Skeletal muscle tissue (tissue), 4 donors: ENCODE data around the gene FAM163A. TPM values are rescaled to one million over a fixed set of nuclear protein-coding genes. Genes with fewer than 3 reads are reported as not detected.

Experiments used
- H3K27ac ChIP-seq: one replicate; pipeline ENCODE4 v1.7.0; 2013; ENCODE audit warnings: mild to moderate bottlenecking, low read depth, low read length, inconsistent platforms
- H3K27me3 ChIP-seq, 3 donors: one replicate each; pipeline ENCODE4 v1.7.0; 2013; ENCODE audit warnings: low read length in 3 of 3; ENCODE audit not compliant: control insufficient read depth in 3 of 3, insufficient read depth in 3 of 3
- H3K36me3 ChIP-seq, 3 donors: one replicate each; pipeline ENCODE4 v1.7.0; 2013; ENCODE audit warnings: low read length in 3 of 3; ENCODE audit not compliant: control insufficient read depth in 3 of 3, insufficient read depth in 3 of 3
- H3K4me1 ChIP-seq, 3 donors: one replicate each; pipeline ENCODE4 v1.7.0; 2013; ENCODE audit warnings: low read length in 3 of 3, mild to moderate bottlenecking in 3 of 3; ENCODE audit not compliant: control insufficient read depth in 3 of 3, insufficient read depth in 3 of 3
- H3K4me3 ChIP-seq, 3 donors: one replicate each; pipeline ENCODE4 v1.7.0; 2013; ENCODE audit warnings: low read length in 3 of 3
- H3K9ac ChIP-seq, 3 donors: one replicate each; pipeline ENCODE4 v1.7.0; 2013; ENCODE audit warnings: low read length in 3 of 3, mild to moderate bottlenecking in 3 of 3, moderate library complexity in 2 of 3, low read depth in 1 of 3
- H3K9me3 ChIP-seq, 3 donors: one replicate each; pipeline ENCODE4 v1.7.0; 2013; ENCODE audit warnings: low read length in 3 of 3; ENCODE audit not compliant: control insufficient read depth in 3 of 3
- total RNA-seq: library from RNA; depleted of rRNA; stranded (reverse); fragments of >200 nt; gene quantifications from one replicate; pipeline ENCODE4 v1.2.3, GENCODE V29; 2014
- donor health status: Osteomylitis.

Gene FAM163A
- total RNA-seq, 1 donor from 2014 or later: under 0.01 TPM

GRCh38 chr1:179719272-179719671, 23.8 kb upstream of the FAM163A start:
- H3K4me1 ChIP-seq: no peaks in the 10 kb centered on the region
- no peaks in the 10 kb centered on the region for H3K27me3 ChIP-seq
- no peak overlapping the region for H3K9ac ChIP-seq
- no peaks in the 10 kb centered on the region for H3K36me3 ChIP-seq
- H3K9me3 ChIP-seq: peaks cover 0 to 25% (median 2%) of the 10 kb centered on the region in 3 donors
- H3K4me3 ChIP-seq: no peak overlapping the region
- H3K27ac ChIP-seq: no peak overlapping the region

DNA sequence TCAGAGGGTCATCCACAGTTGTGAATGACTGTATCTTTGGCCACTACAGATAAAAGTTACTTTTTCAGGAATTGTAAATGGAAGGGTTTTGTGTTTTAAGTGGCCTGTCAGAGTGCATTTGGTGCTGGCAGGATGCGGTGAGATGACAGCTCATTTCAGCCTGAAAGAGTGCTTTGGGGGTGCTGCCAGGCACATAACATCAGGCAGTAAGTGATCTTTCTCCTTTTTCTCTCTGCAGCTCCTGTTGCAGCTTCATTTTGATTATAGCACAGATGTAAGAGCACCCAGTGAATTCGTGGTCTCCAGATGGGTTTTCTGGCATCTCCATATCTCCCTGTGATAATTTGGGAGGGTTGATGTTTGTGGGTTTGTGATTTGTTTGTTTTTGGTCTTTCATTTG, 14.8 kb upstream of the FAM163A start:
- Histone ChIP-seq H3K4me3 (no peak overlapping the region), H3K9me3 (no peaks in the 10 kb centered on the region), H3K9ac (no peak overlapping the region), H3K36me3 (no peaks in the 10 kb centered on the region), H3K27ac (no peak overlapping the region), H3K4me1 (no peaks in the 10 kb centered on the region), H3K27me3 (peaks cover 0 to 8% (median 7%) of the 10 kb centered on the region in 3 donors)

- no peak overlapping the region for H3K9ac ChIP-seq
- no peaks in the 10 kb centered on the region for H3K4me1 ChIP-seq
- H3K4me3 ChIP-seq: no peak overlapping the region
- H3K27ac ChIP-seq: no peak overlapping the region
- no peaks in the 10 kb centered on the region for H3K36me3 ChIP-seq
- no peaks in the 10 kb centered on the region for H3K9me3 ChIP-seq
- peaks cover 0 to 8% (median 7%) of the 10 kb centered on the region in 3 donors for H3K27me3 ChIP-seq
Observed at GRCh38 chr1:179729881-179730280, 13.2 kb upstream of the FAM163A start.

- H3K4me1 ChIP-seq: no peaks in the 10 kb centered on the region
Observed at GRCh38 chr1:179731643-179732042, 11.4 kb upstream of the FAM163A start.

DNA sequence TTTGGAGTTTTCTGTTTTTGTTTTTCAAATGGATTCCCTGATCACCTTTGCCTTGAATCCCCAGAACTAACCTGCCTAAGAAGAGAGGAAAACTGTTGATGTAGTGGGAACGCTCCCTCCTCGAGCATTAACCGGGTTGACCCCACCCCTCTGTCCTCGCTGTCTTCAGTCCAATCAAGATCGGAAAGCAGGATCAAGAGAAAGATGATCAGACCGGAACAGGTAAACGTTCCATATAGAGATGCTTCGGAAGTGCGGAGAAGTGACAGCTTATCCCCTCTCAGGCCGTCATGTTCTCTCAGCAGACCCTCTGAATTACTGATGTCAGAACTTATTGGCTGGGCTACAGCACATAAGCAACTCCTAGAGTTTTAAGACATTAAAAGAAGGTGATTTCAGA, 800 bp upstream of the FAM163A start:
- Histone ChIP-seq H3K4me3 (peak overlapping the region in 1 of 3 donors; percentile 7), H3K9me3 (no peaks in the 10 kb centered on the region), H3K4me1 (peaks cover 0 to 8% (median 8%) of the 10 kb centered on the region in 3 donors), H3K27me3 (peaks cover 44 to 56% (median 55%) of the 10 kb centered on the region in 3 donors), H3K9ac (no peak overlapping the region), H3K27ac (no peak overlapping the region), H3K36me3 (no peaks in the 10 kb centered on the region)

More at GRCh38 chr1:179731643-179732042, 11.4 kb upstream of the FAM163A start:
- Histone ChIP-seq H3K9me3 (no peaks in the 10 kb centered on the region), H3K27ac (no peak overlapping the region), H3K9ac (no peak overlapping the region), H3K27me3 (peaks cover 0 to 8% (median 7%) of the 10 kb centered on the region in 3 donors), H3K4me3 (no peak overlapping the region), H3K36me3 (no peaks in the 10 kb centered on the region)

DNA sequence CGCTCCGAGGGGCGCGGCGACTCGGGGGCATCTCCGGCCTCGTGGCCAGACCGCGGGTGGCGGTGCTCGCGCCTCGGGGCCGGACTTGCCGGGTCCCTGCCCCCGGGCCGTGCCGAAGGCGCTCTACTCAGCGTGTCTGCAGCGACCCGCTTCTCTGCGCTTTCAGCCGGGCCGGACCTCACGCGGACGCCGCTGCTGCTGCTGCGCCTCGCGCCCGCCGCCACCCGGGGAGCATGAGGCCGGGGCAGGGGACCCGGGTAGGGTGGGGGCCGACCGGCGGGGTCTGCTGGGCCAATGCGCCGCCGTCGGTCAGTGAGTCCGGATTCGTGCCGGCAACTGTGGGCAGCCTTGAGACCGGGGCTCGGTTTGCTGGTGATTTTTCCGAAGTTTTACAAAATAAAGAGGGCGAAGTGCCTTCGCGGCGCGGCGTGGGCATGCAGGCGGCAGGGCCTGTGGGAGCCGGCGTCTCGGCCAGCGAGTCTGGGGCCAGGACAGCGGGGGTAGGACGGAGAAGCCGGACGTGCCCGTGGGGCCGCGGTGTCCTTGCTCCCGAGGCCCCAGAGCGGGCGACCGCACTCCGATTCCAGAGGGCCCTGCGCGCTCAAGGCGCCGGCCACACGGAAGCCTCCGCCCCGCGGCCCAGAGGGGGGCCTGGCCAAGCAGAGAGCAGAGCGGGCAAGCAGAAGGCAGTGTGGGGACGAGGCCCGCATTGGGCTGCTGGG, 749 bp downstream of the FAM163A start:
- Histone ChIP-seq H3K4me1 (peaks cover 0 to 8% (median 8%) of the 10 kb centered on the region in 3 donors), H3K27me3 (peaks cover 53 to 56% (median 55%) of the 10 kb centered on the region in 3 donors), H3K9ac (no peak overlapping the region), H3K9me3 (no peaks in the 10 kb centered on the region), H3K4me3 (no peak overlapping the region), H3K36me3 (no peaks in the 10 kb centered on the region), H3K27ac (no peak overlapping the region)

DNA sequence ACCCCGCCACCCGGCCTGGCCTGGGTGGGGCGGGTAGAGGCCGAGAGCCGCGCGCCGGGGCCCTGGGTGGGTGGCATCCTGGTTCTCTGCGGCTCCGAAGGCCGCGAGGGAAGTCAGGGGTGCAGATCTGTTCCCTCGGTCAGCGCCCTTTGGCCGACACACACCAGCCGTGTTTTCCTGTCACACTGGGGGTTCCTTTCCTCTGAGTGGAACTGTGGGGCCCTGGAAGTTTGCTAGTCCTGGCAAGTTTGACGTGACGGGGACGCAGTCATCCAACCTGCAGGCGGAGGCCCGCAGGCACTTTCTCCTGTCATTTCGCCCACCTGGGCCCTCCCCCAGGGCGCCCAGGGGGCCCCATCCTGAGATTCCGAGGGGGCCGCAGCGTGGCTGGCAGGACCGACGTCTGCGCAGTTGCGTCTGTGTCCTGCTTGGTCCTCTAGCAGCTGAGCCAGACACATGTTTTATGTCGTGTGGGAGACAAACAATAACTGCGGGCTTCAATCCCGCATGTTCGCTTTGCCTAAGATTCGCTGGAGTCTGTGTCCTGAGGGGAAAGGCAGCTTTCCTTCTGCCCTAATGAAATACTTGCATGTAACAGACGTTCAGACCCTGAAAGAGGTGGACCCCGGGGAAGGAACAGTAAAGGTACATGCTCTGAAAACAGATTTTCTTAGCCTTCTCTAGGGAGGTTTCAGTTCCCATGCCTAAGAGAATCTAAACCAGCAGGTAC, 1.5 kb downstream of the FAM163A start:
- Histone ChIP-seq H3K4me3 (no peak overlapping the region), H3K27me3 (peaks cover 53 to 56% (median 54%) of the 10 kb centered on the region in 3 donors), H3K36me3 (no peaks in the 10 kb centered on the region), H3K27ac (no peak overlapping the region), H3K9ac (no peak overlapping the region), H3K9me3 (no peaks in the 10 kb centered on the region), H3K4me1 (peaks cover 0 to 8% (median 8%) of the 10 kb centered on the region in 3 donors)

- Histone ChIP-seq H3K4me1 (peaks cover 0 to 8% (median 8%) of the 10 kb centered on the region in 3 donors), H3K9ac (no peak overlapping the region), H3K27me3 (peaks cover 48 to 52% (median 49%) of the 10 kb centered on the region in 3 donors), H3K36me3 (no peaks in the 10 kb centered on the region), H3K27ac (no peak overlapping the region), H3K4me3 (no peak overlapping the region), H3K9me3 (no peaks in the 10 kb centered on the region)
Observed at GRCh38 chr1:179745131-179745611, 2.1 kb downstream of the FAM163A start.

- Histone ChIP-seq H3K4me3 (no peak overlapping the region), H3K36me3 (no peaks in the 10 kb centered on the region), H3K9me3 (no peaks in the 10 kb centered on the region), H3K9ac (no peak overlapping the region), H3K4me1 (peaks cover 0 to 8% (median 8%) of the 10 kb centered on the region in 3 donors), H3K27me3 (peaks cover 46 to 49% (median 47%) of the 10 kb centered on the region in 3 donors), H3K27ac (no peak overlapping the region)
Observed at GRCh38 chr1:179745743-179746142, 2.7 kb downstream of the FAM163A start.

GRCh38 chr1:179747611-179748010, 4.5 kb downstream of the FAM163A start:
- H3K27me3 ChIP-seq: peaks cover 31 to 36% (median 36%) of the 10 kb centered on the region in 3 donors
- H3K4me1 ChIP-seq: peaks cover 0 to 7% (median 5%) of the 10 kb centered on the region in 3 donors
- H3K4me3 ChIP-seq: no peak overlapping the region
- H3K27ac ChIP-seq: no peak overlapping the region
- no peak overlapping the region for H3K9ac ChIP-seq
- H3K9me3 ChIP-seq: peaks cover 0 to 4% (median 0%) of the 10 kb centered on the region in 3 donors
- no peaks in the 10 kb centered on the region for H3K36me3 ChIP-seq
